Tibial nerve (tissue), 4 donors: ENCODE results near the gene CCNE1. TPM values are rescaled to one million over a fixed set of nuclear protein-coding genes. Genes with fewer than 3 reads are reported as not detected.

Experiments used
- DNase-seq, 2 donors: peaks; one replicate each; pipeline ENCODE4 v3.0.0-alpha.2; 2019; ENCODE audit warnings: low spot score in 2 of 2
- H3K27ac ChIP-seq, 4 donors: fragments of 200-600 bp; sonication (generic) in 3 of 4; one replicate each; pipeline ENCODE4 v1.5.1; 2017 to 2019; ENCODE audit warnings: mild to moderate bottlenecking in 1 of 4
- H3K27me3 ChIP-seq, 2 donors: fragments of 200-600 bp; sonication (generic) in 1 of 2; one replicate each; pipeline versions ENCODE4 v1.5.1 to v1.6.0; 2017 to 2019
- H3K36me3 ChIP-seq, 3 donors: fragments of 200-600 bp; sonication (generic); one replicate each; pipeline ENCODE4 v1.5.1; 2018 to 2019
- H3K4me1 ChIP-seq, 4 donors: fragments of 200-600 bp; sonication (generic) in 3 of 4; one replicate each; pipeline ENCODE4 v1.5.1; 2017 to 2019
- H3K4me3 ChIP-seq, 4 donors: fragments of 200-600 bp; sonication (generic) in 3 of 4; one replicate each; pipeline ENCODE4 v1.5.1; 2017 to 2019; ENCODE audit warnings: mild to moderate bottlenecking in 1 of 4, moderate library complexity in 1 of 4
- H3K9me3 ChIP-seq, 4 donors: fragments of 200-600 bp; sonication (generic) in 3 of 4; one replicate each; pipeline ENCODE4 v1.5.1; 2017 to 2019
- CTCF ChIP-seq, 5 experiments: fragments of 200-600 bp in 3 of 5; fragments of 450-650 bp in 2 of 5; sonication (generic) in 3 of 5; IDR thresholded peaks; one replicate each; pipeline ENCODE4 v1.5.1; 2016 to 2019; ENCODE audit warnings: antibody characterized with exemption in 5 of 5, mild to moderate bottlenecking in 3 of 5, moderate library complexity in 2 of 5
- EP300 ChIP-seq, 2 donors: sonication (generic); formaldehyde crosslinking; IDR thresholded peaks; one replicate each; pipeline ENCODE4 v1.6.1; 2017; ENCODE audit warnings: antibody characterized with exemption in 2 of 2, mild to moderate bottlenecking in 1 of 2
- POLR2A ChIP-seq, 2 donors: fragments of 450-650 bp; IDR thresholded peaks; one replicate each; pipeline ENCODE4 v1.6.1; 2017; ENCODE audit warnings: antibody characterized with exemption in 2 of 2, mild to moderate bottlenecking in 2 of 2, moderate library complexity in 2 of 2
- WGBS, 2 donors: methylation state at CpG; one replicate each; pipeline ENCODE4 v1.1.5; 2018; 5-methylcytosine and 5-hydroxymethylcytosine counted together
- total RNA-seq, 4 donors: library from RNA; depleted of rRNA; stranded (reverse); fragments of >200 nt; gene quantifications; one replicate each; pipeline ENCODE4 v1.1.0, GENCODE V29; 2016

The CCNE1 gene
- total RNA-seq, 4 donors from 2014 or later, result 0.60 to 4.9 (median 3.8) TPM

- no peaks in the 10 kb centered on the region for H3K27me3 ChIP-seq
- no peak overlapping the region for H3K27ac ChIP-seq
- no peak for DNase-seq
- WGBS, 2 donors, result 52% methylated on average over 3 of the region's 3 CpGs
- no peaks in the 10 kb centered on the region for H3K9me3 ChIP-seq
- H3K4me1 ChIP-seq, result peaks cover 0 to 17% (median 0%) of the 10 kb centered on the region in 4 donors
- TF ChIP-seq CTCF (IDR thresholded peaks at IDR 0.05) (no peak), EP300 (IDR thresholded peaks at IDR 0.05) (no peak), POLR2A (IDR thresholded peaks at IDR 0.05) (no peak)
- no peaks in the 10 kb centered on the region for H3K36me3 ChIP-seq
- no peak overlapping the region for H3K4me3 ChIP-seq
These were observed 7.3 kb upstream of the CCNE1 start for GRCh38 chr19:29804493-29804892.

GRCh38 chr19:29805031-29805965 is 6.5 kb upstream of the CCNE1 start:
- no peak for DNase-seq
- TF ChIP-seq POLR2A (IDR thresholded peaks at IDR 0.05) (no peak), EP300 (IDR thresholded peaks at IDR 0.05) (no peak), CTCF (IDR thresholded peaks at IDR 0.05) (no peak)
- H3K9me3 ChIP-seq, result no peaks in the 10 kb centered on the region

GRCh38 chr19:29806098-29806866 is 5.5 kb upstream of the CCNE1 start:
- TF ChIP-seq CTCF (IDR thresholded peaks at IDR 0.05) (no peak), POLR2A (IDR thresholded peaks at IDR 0.05) (no peak), EP300 (IDR thresholded peaks at IDR 0.05) (no peak)
- Histone ChIP-seq H3K27me3 (no peaks in the 10 kb centered on the region), H3K36me3 (no peaks in the 10 kb centered on the region), H3K4me3 (no peak overlapping the region), H3K27ac (no peak overlapping the region), H3K4me1 (peaks cover 0 to 24% (median 2%) of the 10 kb centered on the region in 4 donors), H3K9me3 (no peaks in the 10 kb centered on the region)
- DNase-seq, result no peak
- 50 to 63% methylated on average over 8 to 10 of the region's 10 CpGs for WGBS, 2 donors

More at GRCh38 chr19:29805031-29805965, 6.5 kb upstream of the CCNE1 start:
- Histone ChIP-seq H3K27me3 (no peaks in the 10 kb centered on the region), H3K4me1 (peaks cover 0 to 17% (median 0%) of the 10 kb centered on the region in 4 donors), H3K27ac (no peak overlapping the region), H3K36me3 (no peaks in the 10 kb centered on the region), H3K4me3 (no peak overlapping the region)
- 18 to 37% methylated on average over 17 to 18 of the region's 18 CpGs for WGBS, 2 donors

- no peak for DNase-seq
- Histone ChIP-seq H3K4me1 (peaks cover 0 to 27% (median 2%) of the 10 kb centered on the region in 4 donors), H3K9me3 (no peaks in the 10 kb centered on the region), H3K4me3 (no peak overlapping the region), H3K36me3 (no peaks in the 10 kb centered on the region), H3K27ac (no peak overlapping the region), H3K27me3 (no peaks in the 10 kb centered on the region)
- 92 to 100% methylated on average over 2 to 6 of the region's 6 CpGs for WGBS, 2 donors
- no peak for TF ChIP-seq POLR2A (IDR thresholded peaks at IDR 0.05)
- no peak for TF ChIP-seq EP300 (IDR thresholded peaks at IDR 0.05)
- no peak for TF ChIP-seq CTCF (IDR thresholded peaks at IDR 0.05)
These were observed 4.6 kb upstream of the CCNE1 start for GRCh38 chr19:29807178-29807577.
